Activated CD8-positive, alpha-beta T cell treated with anti-CD3 and anti-CD28 coated beads, Interleukin-2, amount 10 ng/mL, durations not matched to agents 7 days and 5 days (primary cell): ENCODE data around the gene BBOX1. TPM values are rescaled to one million over a fixed set of nuclear protein-coding genes. Genes with fewer than 3 reads are reported as not detected.

Experiments
- ATAC-seq: fragments of 150-1000 bp; cut with Tn5 transposase; one replicate; pipeline ENCODE4 v1.10.0; 2021; ENCODE audit warnings: moderate library complexity
- CTCF ChIA-PET: fragments of 350-600 bp; sonication (Branson Sonifier 250); formaldehyde crosslinking; loops from one replicate; lab custom pipeline; 2021; ENCODE audit warnings: antibody characterized with exemption; lab: Charles Lee
- POLR2A ChIA-PET: fragments of 350-600 bp; sonication (Branson Sonifier 250); formaldehyde crosslinking; loops from one replicate; lab custom pipeline; 2021; ENCODE audit warnings: antibody characterized with exemption; lab: Charles Lee
- DNase-seq: peaks from one replicate; pipeline ENCODE4 v3.0.0-alpha.2; 2020
- H3K27ac Mint-ChIP-seq: one replicate; pipeline ENCODE4 v1.8.0; 2021; ENCODE audit warnings: mild to moderate bottlenecking, mixed read lengths
- H3K27me3 Mint-ChIP-seq: one replicate; pipeline ENCODE4 v1.8.0; 2021; ENCODE audit warnings: low read depth, mixed read lengths
- H3K36me3 Mint-ChIP-seq: one replicate; pipeline ENCODE4 v1.8.0; 2021; ENCODE audit warnings: low read depth, mixed read lengths
- H3K4me1 Mint-ChIP-seq: one replicate; pipeline ENCODE4 v1.8.0; 2021; ENCODE audit warnings: low read depth, mixed read lengths
- H3K4me3 Mint-ChIP-seq: one replicate; pipeline ENCODE4 v1.8.0; 2021; ENCODE audit warnings: mild to moderate bottlenecking, mixed read lengths
- H3K9me3 Mint-ChIP-seq: one replicate; pipeline ENCODE4 v1.8.0; 2022; ENCODE audit warnings: mixed read lengths; ENCODE audit not compliant: insufficient read depth
- total RNA-seq, 2 experiments: library from RNA; stranded (reverse); gene quantifications; one replicate each; pipeline ENCODE4 v1.2.3, GENCODE V29; 2021

The BBOX1 gene
- total RNA-seq, 2 experiments from 2014 or later, result not detected

GRCh38 chr11:27094120-27094519 is 53.5 kb downstream of the BBOX1 start:
- POLR2A ChIA-PET, result no interaction called here
- no peak overlapping the region for H3K4me3 Mint-ChIP-seq
- ATAC-seq (no peak), DNase-seq (no peak)
- H3K36me3 Mint-ChIP-seq, result no peaks in the 10 kb centered on the region
- CTCF ChIA-PET, result no interaction called here
- no peaks in the 10 kb centered on the region for H3K4me1 Mint-ChIP-seq
- H3K27ac Mint-ChIP-seq, result no peak overlapping the region
- no peaks in the 10 kb centered on the region for H3K27me3 Mint-ChIP-seq
- H3K9me3 Mint-ChIP-seq, result peaks cover 7% of the 10 kb centered on the region

DNA sequence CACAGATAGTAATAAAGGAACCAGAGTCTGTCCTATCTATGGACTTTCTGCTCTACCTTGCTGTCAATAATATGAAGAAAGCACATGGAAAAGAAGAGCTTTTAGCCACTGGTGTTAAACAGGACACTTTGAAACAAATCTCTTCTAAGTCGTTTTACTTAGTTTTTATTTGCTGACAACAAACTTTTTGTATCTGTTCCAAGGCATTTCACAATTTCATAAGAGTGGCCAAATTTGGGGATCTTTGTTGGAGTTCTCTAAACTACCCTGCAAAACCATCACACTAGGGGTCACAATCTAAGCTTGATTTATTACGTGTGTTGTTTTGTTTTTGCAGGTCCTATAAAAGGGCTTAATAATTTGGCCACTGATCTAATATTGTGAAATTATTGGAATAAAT is 54.4 kb downstream of the BBOX1 start:
- no peak overlapping the region for H3K27ac Mint-ChIP-seq
- ChIA-PET POLR2A (no interaction called here), CTCF (no interaction called here)
- H3K4me1 Mint-ChIP-seq, result no peaks in the 10 kb centered on the region
- no peak overlapping the region for H3K4me3 Mint-ChIP-seq
- DNase-seq (no peak), ATAC-seq (no peak)
- H3K36me3 Mint-ChIP-seq, result no peaks in the 10 kb centered on the region
- H3K9me3 Mint-ChIP-seq, result peaks cover 4% of the 10 kb centered on the region
- no peaks in the 10 kb centered on the region for H3K27me3 Mint-ChIP-seq

GRCh38 chr11:27095887-27096286 is 55.3 kb downstream of the BBOX1 start:
- POLR2A ChIA-PET, result no interaction called here
- no peak overlapping the region for H3K27ac Mint-ChIP-seq

GRCh38 chr11:27097551-27097950 is 56.9 kb downstream of the BBOX1 start:
- no peaks in the 10 kb centered on the region for H3K36me3 Mint-ChIP-seq
- no peaks in the 10 kb centered on the region for H3K4me1 Mint-ChIP-seq
- ChIA-PET CTCF (no interaction called here), POLR2A (no interaction called here)
- no peak overlapping the region for H3K4me3 Mint-ChIP-seq
- H3K9me3 Mint-ChIP-seq, result no peaks in the 10 kb centered on the region
- H3K27ac Mint-ChIP-seq, result no peak overlapping the region
- no peak for DNase-seq
- H3K27me3 Mint-ChIP-seq, result no peaks in the 10 kb centered on the region
- ATAC-seq, result no peak

More at GRCh38 chr11:27095887-27096286, 55.3 kb downstream of the BBOX1 start:
- no peaks in the 10 kb centered on the region for H3K9me3 Mint-ChIP-seq
- H3K36me3 Mint-ChIP-seq, result no peaks in the 10 kb centered on the region
- H3K4me3 Mint-ChIP-seq, result no peak overlapping the region
- no peaks in the 10 kb centered on the region for H3K27me3 Mint-ChIP-seq
- CTCF ChIA-PET, result no interaction called here
- ATAC-seq (no peak), DNase-seq (no peak)
- no peaks in the 10 kb centered on the region for H3K4me1 Mint-ChIP-seq

GRCh38 chr11:27100534-27100933 is 59.9 kb downstream of the BBOX1 start:
- Mint-ChIP-seq H3K4me3 (no peak overlapping the region), H3K36me3 (no peaks in the 10 kb centered on the region), H3K27me3 (no peaks in the 10 kb centered on the region), H3K9me3 (no peaks in the 10 kb centered on the region), H3K4me1 (no peaks in the 10 kb centered on the region), H3K27ac (no peak overlapping the region)
- CTCF ChIA-PET, result no interaction called here
- DNase-seq (no peak), ATAC-seq (no peak)
- POLR2A ChIA-PET, result no interaction called here

DNA sequence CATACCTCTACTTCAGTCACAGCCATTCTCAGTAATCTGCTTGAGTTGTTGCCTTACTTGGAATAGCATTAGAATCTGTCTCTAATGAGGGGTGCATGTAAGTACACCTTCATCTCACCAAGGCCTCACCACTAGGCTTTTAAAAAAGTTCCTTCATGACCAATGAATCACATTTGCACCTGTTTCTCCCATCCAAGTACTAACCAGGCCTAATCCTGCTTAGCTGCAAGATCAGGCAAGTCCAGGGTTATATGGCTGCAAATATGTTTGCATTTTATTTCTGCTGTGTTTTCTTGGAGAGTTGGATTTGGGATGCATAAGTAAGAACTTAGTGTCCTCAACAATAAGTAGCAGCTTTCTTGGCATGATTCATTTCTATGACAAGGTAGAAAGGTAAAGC is 66.9 kb downstream of the BBOX1 start:
- Mint-ChIP-seq H3K9me3 (no peaks in the 10 kb centered on the region), H3K27ac (no peak overlapping the region), H3K36me3 (no peaks in the 10 kb centered on the region), H3K4me3 (no peak overlapping the region), H3K4me1 (no peaks in the 10 kb centered on the region), H3K27me3 (no peaks in the 10 kb centered on the region)
- DNase-seq (no peak), ATAC-seq (no peak)
- CTCF ChIA-PET, result no interaction called here
- POLR2A ChIA-PET, result no interaction called here

DNA sequence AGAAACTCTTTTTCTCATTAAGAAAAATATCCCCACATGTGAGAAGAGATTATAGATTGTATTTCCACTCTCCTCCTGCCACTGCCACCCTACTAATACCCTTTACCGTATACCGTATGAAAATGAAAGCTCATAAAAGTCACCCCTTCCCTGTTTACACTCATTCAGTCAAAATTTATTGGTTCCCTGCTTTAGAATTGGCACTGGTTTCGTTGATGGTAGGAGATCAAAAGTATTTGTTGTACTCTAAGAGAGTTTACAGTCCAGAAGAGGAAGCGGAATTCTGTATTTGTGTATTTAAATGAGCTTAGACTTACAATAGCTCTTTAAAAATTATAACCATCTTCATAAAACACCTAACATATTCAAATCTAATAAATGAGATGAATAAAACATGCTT is 68.2 kb downstream of the BBOX1 start:
- ATAC-seq (no peak), DNase-seq (no peak)
- H3K9me3 Mint-ChIP-seq, result no peaks in the 10 kb centered on the region
- H3K27ac Mint-ChIP-seq, result no peak overlapping the region
- CTCF ChIA-PET, result no interaction called here
- POLR2A ChIA-PET, result no interaction called here
- H3K4me1 Mint-ChIP-seq, result no peaks in the 10 kb centered on the region
- no peak overlapping the region for H3K4me3 Mint-ChIP-seq
- no peaks in the 10 kb centered on the region for H3K27me3 Mint-ChIP-seq
- no peaks in the 10 kb centered on the region for H3K36me3 Mint-ChIP-seq

DNA sequence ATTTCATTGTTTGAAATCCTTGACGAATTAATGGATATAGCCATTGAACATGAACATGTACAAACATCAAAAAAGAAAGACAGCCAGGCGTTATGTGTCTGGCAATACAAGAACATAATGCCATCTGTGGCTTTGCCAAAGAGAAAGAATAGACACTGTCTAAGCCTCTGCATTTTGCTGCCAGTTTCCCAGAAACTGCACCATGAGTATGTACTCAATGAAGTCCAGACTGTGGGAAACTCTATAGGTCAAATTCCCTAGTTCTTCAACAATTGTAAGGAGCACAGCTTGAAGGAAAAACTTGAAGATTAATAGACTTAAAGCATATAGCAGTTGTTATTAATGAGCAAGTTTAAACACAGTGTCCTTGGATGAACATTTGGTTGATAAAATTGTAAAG is 71.3 kb downstream of the BBOX1 start:
- no peak overlapping the region for H3K4me3 Mint-ChIP-seq
- no peak for DNase-seq

GRCh38 chr11:27112946-27113345 is 72.3 kb downstream of the BBOX1 start:
- no peaks in the 10 kb centered on the region for H3K9me3 Mint-ChIP-seq
- no peaks in the 10 kb centered on the region for H3K27me3 Mint-ChIP-seq
- H3K4me1 Mint-ChIP-seq, result no peaks in the 10 kb centered on the region
- no peaks in the 10 kb centered on the region for H3K36me3 Mint-ChIP-seq
- ChIA-PET POLR2A (no interaction called here), CTCF (no interaction called here)
- no peak overlapping the region for H3K4me3 Mint-ChIP-seq
- ATAC-seq, result no peak
- no peak for DNase-seq
- H3K27ac Mint-ChIP-seq, result no peak overlapping the region

More for the DNA sequence above, 71.3 kb downstream of the BBOX1 start:
- ChIA-PET POLR2A (no interaction called here), CTCF (no interaction called here)
- Mint-ChIP-seq H3K27ac (no peak overlapping the region), H3K27me3 (no peaks in the 10 kb centered on the region), H3K4me1 (no peaks in the 10 kb centered on the region), H3K36me3 (no peaks in the 10 kb centered on the region), H3K9me3 (no peaks in the 10 kb centered on the region)
- no peak for ATAC-seq

DNA sequence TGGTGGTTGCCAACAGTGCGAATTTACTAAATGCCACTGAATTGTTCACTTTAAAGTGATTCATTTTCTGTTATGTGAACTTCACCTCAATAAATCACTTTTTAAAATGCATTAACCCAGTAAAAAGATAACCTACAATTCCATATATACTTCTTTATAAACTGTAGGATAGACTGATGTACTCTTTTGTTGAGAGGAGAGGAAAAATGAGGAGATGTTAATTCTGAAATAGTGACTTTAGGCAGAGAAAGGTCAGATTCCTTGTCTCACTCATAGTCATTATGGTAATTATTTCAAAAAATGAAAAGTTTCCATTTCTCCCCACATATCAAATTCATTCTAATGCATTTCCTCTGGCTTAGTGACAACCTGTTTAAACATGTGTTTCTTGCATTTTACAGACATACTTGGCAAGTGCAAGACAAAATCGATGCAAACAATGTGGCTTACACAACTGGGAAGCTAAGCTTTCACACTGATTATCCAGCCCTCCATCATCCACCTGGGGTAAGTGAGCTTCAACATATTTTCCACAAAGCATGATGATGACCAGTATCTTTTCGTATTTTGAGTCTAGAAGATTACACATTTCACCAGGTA is 74.5 kb downstream of the BBOX1 start:
- ChIA-PET POLR2A (no interaction called here), CTCF (no interaction called here)
- no peak overlapping the region for H3K27ac Mint-ChIP-seq
- no peaks in the 10 kb centered on the region for H3K9me3 Mint-ChIP-seq
- no peak for DNase-seq
- no peaks in the 10 kb centered on the region for H3K27me3 Mint-ChIP-seq
- H3K36me3 Mint-ChIP-seq, result no peaks in the 10 kb centered on the region
- H3K4me3 Mint-ChIP-seq, result no peak overlapping the region
- no peak for ATAC-seq
- no peaks in the 10 kb centered on the region for H3K4me1 Mint-ChIP-seq

- ATAC-seq, result no peak
- ChIA-PET CTCF (no interaction called here), POLR2A (no interaction called here)
- Mint-ChIP-seq H3K9me3 (no peaks in the 10 kb centered on the region), H3K4me3 (no peak overlapping the region), H3K27me3 (no peaks in the 10 kb centered on the region), H3K4me1 (no peaks in the 10 kb centered on the region), H3K36me3 (no peaks in the 10 kb centered on the region), H3K27ac (no peak overlapping the region)
- DNase-seq, result no peak
Observed at GRCh38 chr11:27116684-27117083, 76.1 kb downstream of the BBOX1 start.

- Mint-ChIP-seq H3K9me3 (no peaks in the 10 kb centered on the region), H3K27me3 (no peaks in the 10 kb centered on the region), H3K36me3 (no peaks in the 10 kb centered on the region), H3K4me3 (no peak overlapping the region), H3K4me1 (no peaks in the 10 kb centered on the region), H3K27ac (no peak overlapping the region)
- ATAC-seq (no peak), DNase-seq (no peak)
- CTCF ChIA-PET, result no interaction called here
- POLR2A ChIA-PET, result no interaction called here
Observed at GRCh38 chr11:27118371-27118770, 77.8 kb downstream of the BBOX1 start.

GRCh38 chr11:27118949-27119348 is 78.3 kb downstream of the BBOX1 start:
- ATAC-seq (no peak), DNase-seq (no peak)
- Mint-ChIP-seq H3K4me3 (no peak overlapping the region), H3K4me1 (no peaks in the 10 kb centered on the region), H3K27me3 (no peaks in the 10 kb centered on the region), H3K27ac (no peak overlapping the region), H3K36me3 (no peaks in the 10 kb centered on the region), H3K9me3 (no peaks in the 10 kb centered on the region)
- ChIA-PET POLR2A (no interaction called here), CTCF (no interaction called here)
